RKO (cell line): Measurements from ENCODE around the gene CHRD.
"Not testable (repeated sequence)": the region's sequence is repeated elsewhere in the genome, so short reads cannot be mapped to it uniquely, and the experiment has no call there.

Experiments
- DNase-seq: peaks from one replicate; pipeline ENCODE4 v3.0.0-alpha.2; 2016; ENCODE audit warnings: low spot score

CHRD gene

GRCh38 chr3:184379358-184380184 lies at the start of gene CHRD:
Gene CHRD, plus strand, starts transcription at chr3:184380054. Its CDS starts 265 bp downstream, at chr3:184380319.
- no peak for DNase-seq

GRCh38 chr3:184332370-184333090 lies 47.3 kb upstream of the CHRD start:
- peak; percentile 89 for DNase-seq

GRCh38 chr3:184333190-184333589 lies 46.7 kb upstream of the CHRD start:
- no peak for DNase-seq

- DNase-seq: no peak
These were observed 46.2 kb upstream of the CHRD start for GRCh38 chr3:184333700-184334099.

- peak; percentile 91 for DNase-seq
These were observed 45.2 kb upstream of the CHRD start for GRCh38 chr3:184334470-184335158.

- DNase-seq: no peak
These were observed 44.6 kb upstream of the CHRD start for GRCh38 chr3:184335291-184335660.

GRCh38 chr3:184335661-184336546 lies 44.0 kb upstream of the CHRD start:
- peak; percentile 81 for DNase-seq

GRCh38 chr3:184336547-184337398 lies 43.1 kb upstream of the CHRD start:
- peak; percentile 85 for DNase-seq

- DNase-seq: no peak
These were observed 42.5 kb upstream of the CHRD start, which contains the start of gene FAM131A for GRCh38 chr3:184337399-184337714. Gene FAM131A, plus strand, starts transcription at chr3:184337600. Its CDS starts 31 bp downstream, at chr3:184337631.

GRCh38 chr3:184337981-184338380 lies 41.9 kb upstream of the CHRD start:
- DNase-seq: no peak

- no peak for DNase-seq
These were observed 41.3 kb upstream of the CHRD start for GRCh38 chr3:184338511-184338945.

- no peak for DNase-seq
These were observed 40.9 kb upstream of the CHRD start for GRCh38 chr3:184339001-184339400.

- DNase-seq: not testable (repeated sequence)
These were observed 40.3 kb upstream of the CHRD start for GRCh38 chr3:184339451-184340135.

- no peak for DNase-seq
These were observed 37.9 kb upstream of the CHRD start for GRCh38 chr3:184341925-184342324.

GRCh38 chr3:184343200-184343876 lies 36.5 kb upstream of the CHRD start:
- DNase-seq: no peak

GRCh38 chr3:184344579-184345316 lies 35.1 kb upstream of the CHRD start:
- DNase-seq: no peak

- peak; percentile 87 for DNase-seq
These were observed 34.3 kb upstream of the CHRD start for GRCh38 chr3:184345317-184346144.
